ENCODE results near the gene GBGT1. TPM values are rescaled to one million over a fixed set of nuclear protein-coding genes. Genes with fewer than 3 reads are reported as not detected.
"Not testable (repeated sequence)": the region's sequence is repeated elsewhere in the genome, so short reads cannot be mapped to it uniquely, and the experiment has no call there.

The GBGT1 gene
- total RNA-seq, 1 experiment from 2014 or later, result not detected

- POLR2A ChIA-PET (ENCODE audit: unreplicated experiment), result no interaction called here
- Histone ChIP-seq H3K4me2 (ENCODE audit: low read length) (no peak overlapping the region), H3K27me3 (ENCODE audit: low read length) (no peaks in the 10 kb centered on the region), H3K27ac (ENCODE audit: low read length) (no peak overlapping the region), H3K79me2 (ENCODE audit: low read length) (no peaks in the 10 kb centered on the region), H3K4me3 (ENCODE audit: low read length) (no peak overlapping the region), H2AFZ (ENCODE audit: low read length) (no peak overlapping the region), H3F3A (ENCODE audit: low read length, unreplicated experiment) (no peaks in the 10 kb centered on the region), H3K9me3 (ENCODE audit: low read length) (no peaks in the 10 kb centered on the region), H3K9ac (ENCODE audit: low read length) (no peak overlapping the region), H3K9me2 (replicated peaks; ENCODE audit: low read length) (no peaks in the 10 kb centered on the region), H4K20me1 (ENCODE audit: low read length) (no peaks in the 10 kb centered on the region), H3K4me1 (ENCODE audit: insufficient read depth, low read length) (peaks cover 17% of the 10 kb centered on the region), H3K36me3 (ENCODE audit: low read depth, low read length) (no peaks in the 10 kb centered on the region)
- BruUV-seq (replicated peaks), result no TSS peak
- ATAC-seq (no peak), DNase-seq (no peak)
- CTCF ChIA-PET, result no interaction called here
- intact Hi-C loops (cut with micrococcal nuclease), result no loop called here
- TF ChIP-seq EZH2phosphoT487 (IDR thresholded peaks at IDR 0.05; ENCODE audit: borderline replicate concordance, low read length) (no peak), CTCF (conservative IDR thresholded peaks at IDR 0.05; ENCODE audit: low read depth, low read length) (no peak), EZH2 (IDR thresholded peaks at IDR 0.05; ENCODE audit: low read length, unreplicated experiment) (no peak)
Observed at GRCh38 chr9:133207021-133207531, 43.4 kb upstream of the GBGT1 start.

GRCh38 chr9:133205996-133206931, 42.5 kb upstream of the GBGT1 start:
- Histone ChIP-seq H3K9me2 (replicated peaks; ENCODE audit: low read length) (no peaks in the 10 kb centered on the region), H3K9me3 (ENCODE audit: low read length) (no peaks in the 10 kb centered on the region), H3K9ac (ENCODE audit: low read length) (no peak overlapping the region), H3K4me1 (ENCODE audit: insufficient read depth, low read length) (peaks cover 17% of the 10 kb centered on the region), H3K36me3 (ENCODE audit: low read depth, low read length) (no peaks in the 10 kb centered on the region), H3K27me3 (ENCODE audit: low read length) (no peaks in the 10 kb centered on the region), H3F3A (ENCODE audit: low read length, unreplicated experiment) (no peaks in the 10 kb centered on the region), H3K27ac (ENCODE audit: low read length) (no peak overlapping the region), H3K4me2 (ENCODE audit: low read length) (no peak overlapping the region), H4K20me1 (ENCODE audit: low read length) (no peaks in the 10 kb centered on the region), H3K79me2 (ENCODE audit: low read length) (no peaks in the 10 kb centered on the region), H3K4me3 (ENCODE audit: low read length) (no peak overlapping the region), H2AFZ (ENCODE audit: low read length) (no peak overlapping the region)
- ChIA-PET CTCF (no interaction called here), POLR2A (ENCODE audit: unreplicated experiment) (no interaction called here)
- no TSS peak for BruUV-seq (replicated peaks)
- DNase-seq (no peak), ATAC-seq (no peak)
- TF ChIP-seq EZH2 (IDR thresholded peaks at IDR 0.05; ENCODE audit: low read length, unreplicated experiment) (no peak), EZH2phosphoT487 (IDR thresholded peaks at IDR 0.05; ENCODE audit: borderline replicate concordance, low read length) (no peak), CTCF (conservative IDR thresholded peaks at IDR 0.05; ENCODE audit: low read depth, low read length) (no peak)
- intact Hi-C loops (cut with micrococcal nuclease), result no loop called here

GRCh38 chr9:133205481-133205887, 41.8 kb upstream of the GBGT1 start:
- H3K9me3 ChIP-seq (ENCODE audit: low read length); H3F3A ChIP-seq (ENCODE audit: low read length, unreplicated experiment); H4K20me1 ChIP-seq (ENCODE audit: low read length); H3K36me3 ChIP-seq (ENCODE audit: low read depth, low read length); ATAC-seq; DNase-seq; H2AFZ ChIP-seq (ENCODE audit: low read length); BruUV-seq (replicated peaks); POLR2A ChIA-PET (ENCODE audit: unreplicated experiment); intact Hi-C loops (cut with micrococcal nuclease); H3K79me2 ChIP-seq (ENCODE audit: low read length); H3K4me2 ChIP-seq (ENCODE audit: low read length); CTCF ChIA-PET; H3K9ac ChIP-seq (ENCODE audit: low read length); H3K27ac ChIP-seq (ENCODE audit: low read length); H3K9me2 ChIP-seq (replicated peaks; ENCODE audit: low read length); H3K27me3 ChIP-seq (ENCODE audit: low read length); H3K4me3 ChIP-seq (ENCODE audit: low read length): not testable (repeated sequence)
- peaks cover 12% of the 10 kb centered on the region for H3K4me1 ChIP-seq (ENCODE audit: insufficient read depth, low read length)
